Memory B cell (primary cell): ENCODE data around the gene NLGN4Y.

ENCODE experiments used
- ATAC-seq: fragments of 150-1000 bp; cut with Tn5 transposase; 2 replicates; pipeline ENCODE4 v1.10.0; 2021; ENCODE audit warnings: low read depth, mild to moderate bottlenecking, moderate library complexity
- DNase-seq, 2 donors: peaks; one replicate each; pipeline ENCODE4 v3.0.0; 2022; ENCODE audit warnings: low spot score in 2 of 2
- H3K27ac Mint-ChIP-seq: one replicate; pipeline ENCODE4 v1.8.0; 2022; ENCODE audit warnings: mild to moderate bottlenecking, moderate library complexity, mixed read lengths
- H3K27me3 Mint-ChIP-seq: one replicate; pipeline ENCODE4 v1.8.0; 2022; ENCODE audit warnings: mixed read lengths
- H3K36me3 Mint-ChIP-seq: one replicate; pipeline ENCODE4 v1.8.0; 2022; ENCODE audit warnings: mild to moderate bottlenecking, mixed read lengths
- H3K4me1 Mint-ChIP-seq: one replicate; pipeline ENCODE4 v1.8.0; 2022; ENCODE audit warnings: mixed read lengths
- H3K4me3 Mint-ChIP-seq: one replicate; pipeline ENCODE4 v1.8.0; 2022; ENCODE audit warnings: mild to moderate bottlenecking, moderate library complexity, mixed read lengths
- H3K9me3 Mint-ChIP-seq: one replicate; pipeline ENCODE4 v1.8.0; 2022; ENCODE audit warnings: mixed read lengths

Gene NLGN4Y

DNA sequence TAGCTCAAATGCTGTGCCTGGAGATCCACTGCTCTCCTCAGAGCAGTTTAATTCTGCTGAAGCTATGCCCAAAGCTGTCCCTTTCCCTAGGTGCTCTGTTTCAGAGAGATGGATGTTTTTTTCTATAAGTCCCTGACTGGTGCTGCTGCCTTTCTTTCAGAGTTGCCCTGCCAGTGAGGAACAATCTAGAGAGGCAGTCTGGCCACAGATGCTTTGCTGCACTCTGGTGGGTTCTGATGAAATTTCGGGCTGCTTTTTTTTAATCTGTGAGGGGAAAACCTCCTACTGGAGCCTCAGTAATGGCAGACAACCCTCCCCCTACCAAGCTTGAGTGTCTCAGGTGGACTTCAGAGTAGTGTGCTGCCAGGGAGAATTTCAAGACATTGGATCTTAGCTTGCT is 93.3 kb downstream of the NLGN4Y start:
- no peak for ATAC-seq
- Mint-ChIP-seq H3K36me3 (no peaks in the 10 kb centered on the region), H3K4me1 (peaks cover 4% of the 10 kb centered on the region), H3K4me3 (no peak overlapping the region), H3K9me3 (no peaks in the 10 kb centered on the region), H3K27ac (no peak overlapping the region), H3K27me3 (no peaks in the 10 kb centered on the region)
- no peak for DNase-seq

DNA sequence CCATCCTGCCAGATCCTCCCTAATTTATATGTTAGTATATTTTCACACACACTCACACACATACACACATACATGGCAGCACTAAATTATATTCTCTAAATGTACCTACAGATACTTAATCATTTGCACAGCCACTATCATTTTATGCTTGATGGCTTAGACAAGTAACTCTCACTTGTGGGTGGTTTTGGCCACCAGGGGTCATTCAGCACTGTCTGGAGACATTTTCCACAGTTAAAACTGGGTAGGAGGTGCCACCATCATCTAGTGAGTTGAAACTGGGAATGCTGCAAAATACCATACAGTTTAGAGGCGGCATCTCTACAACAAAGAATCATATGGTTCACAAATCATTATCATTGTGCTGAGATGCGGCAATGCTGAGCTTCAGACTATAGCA is 94.2 kb downstream of the NLGN4Y start:
- no peaks in the 10 kb centered on the region for H3K27me3 Mint-ChIP-seq
- no peaks in the 10 kb centered on the region for H3K9me3 Mint-ChIP-seq
- ATAC-seq (no peak), DNase-seq (no peak)
- no peak overlapping the region for H3K27ac Mint-ChIP-seq
- no peaks in the 10 kb centered on the region for H3K36me3 Mint-ChIP-seq
- peaks cover 4% of the 10 kb centered on the region for H3K4me1 Mint-ChIP-seq
- H3K4me3 Mint-ChIP-seq, result no peak overlapping the region

DNA sequence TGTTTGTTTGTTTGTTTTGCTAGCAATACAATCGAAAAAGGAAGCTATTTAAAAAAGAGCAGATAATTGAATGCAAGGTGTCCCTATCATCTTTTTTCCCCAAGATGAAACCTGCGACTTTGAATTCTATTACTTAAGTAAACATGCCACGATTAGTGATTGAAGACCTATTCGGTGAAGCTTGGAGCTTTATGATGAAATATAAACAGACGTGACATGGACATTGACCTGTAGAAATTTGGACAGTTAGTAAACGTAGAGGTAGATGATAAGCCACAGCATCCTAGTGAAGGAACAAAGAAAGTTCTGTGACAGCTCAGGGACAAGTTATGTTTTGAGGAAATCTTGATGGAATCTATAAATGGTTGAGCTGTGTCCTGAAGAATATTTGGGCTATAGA is 103.9 kb downstream of the NLGN4Y start:
- Mint-ChIP-seq H3K27me3 (no peaks in the 10 kb centered on the region), H3K4me1 (no peaks in the 10 kb centered on the region)
- no peak for DNase-seq

DNA sequence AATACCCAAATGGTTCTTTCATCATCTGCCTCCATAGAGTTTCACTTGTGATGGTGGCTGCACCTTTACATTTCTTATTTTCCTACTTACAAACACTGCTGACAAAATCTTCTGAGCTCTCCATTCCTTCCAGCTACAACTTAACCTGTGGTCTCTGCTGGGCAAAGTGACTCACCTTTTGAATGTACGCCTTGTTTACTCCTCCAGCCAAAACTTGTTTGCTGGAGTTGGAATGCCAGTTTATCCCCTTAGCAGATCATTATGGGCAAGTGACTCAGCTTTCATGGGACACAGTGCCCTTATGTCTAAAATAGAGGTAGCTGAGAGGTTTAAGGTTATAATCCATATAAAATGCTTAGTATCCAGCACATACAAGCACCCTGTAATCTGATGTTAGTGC is 107.3 kb downstream of the NLGN4Y start:
- Mint-ChIP-seq H3K36me3 (no peaks in the 10 kb centered on the region), H3K9me3 (no peaks in the 10 kb centered on the region), H3K4me1 (no peaks in the 10 kb centered on the region), H3K4me3 (no peak overlapping the region), H3K27ac (no peak overlapping the region), H3K27me3 (no peaks in the 10 kb centered on the region)
- DNase-seq (no peak), ATAC-seq (no peak)

More for the DNA sequence above, 103.9 kb downstream of the NLGN4Y start:
- no peak for ATAC-seq
- peaks cover 2% of the 10 kb centered on the region for H3K36me3 Mint-ChIP-seq
- peaks cover 2% of the 10 kb centered on the region for H3K9me3 Mint-ChIP-seq
- no peak overlapping the region for H3K4me3 Mint-ChIP-seq
- H3K27ac Mint-ChIP-seq, result no peak overlapping the region

GRCh38 chrY:14633718-14634117 is 109.4 kb downstream of the NLGN4Y start:
- Mint-ChIP-seq H3K9me3 (no peaks in the 10 kb centered on the region), H3K4me1 (no peaks in the 10 kb centered on the region), H3K27ac (no peak overlapping the region), H3K36me3 (no peaks in the 10 kb centered on the region), H3K4me3 (no peak overlapping the region), H3K27me3 (no peaks in the 10 kb centered on the region)
- DNase-seq (no peak), ATAC-seq (no peak)

GRCh38 chrY:14634954-14635353 is 110.6 kb downstream of the NLGN4Y start:
- DNase-seq, result no peak
- Mint-ChIP-seq H3K27me3 (no peaks in the 10 kb centered on the region), H3K9me3 (no peaks in the 10 kb centered on the region), H3K4me3 (no peak overlapping the region), H3K4me1 (no peaks in the 10 kb centered on the region), H3K27ac (no peak overlapping the region), H3K36me3 (no peaks in the 10 kb centered on the region)
- ATAC-seq, result no peak

- ATAC-seq (no peak), DNase-seq (no peak)
- Mint-ChIP-seq H3K27me3 (no peaks in the 10 kb centered on the region), H3K4me1 (no peaks in the 10 kb centered on the region), H3K4me3 (no peak overlapping the region), H3K9me3 (no peaks in the 10 kb centered on the region), H3K27ac (no peak overlapping the region), H3K36me3 (no peaks in the 10 kb centered on the region)
Observed at GRCh38 chrY:14637551-14637950, 113.2 kb downstream of the NLGN4Y start.

DNA sequence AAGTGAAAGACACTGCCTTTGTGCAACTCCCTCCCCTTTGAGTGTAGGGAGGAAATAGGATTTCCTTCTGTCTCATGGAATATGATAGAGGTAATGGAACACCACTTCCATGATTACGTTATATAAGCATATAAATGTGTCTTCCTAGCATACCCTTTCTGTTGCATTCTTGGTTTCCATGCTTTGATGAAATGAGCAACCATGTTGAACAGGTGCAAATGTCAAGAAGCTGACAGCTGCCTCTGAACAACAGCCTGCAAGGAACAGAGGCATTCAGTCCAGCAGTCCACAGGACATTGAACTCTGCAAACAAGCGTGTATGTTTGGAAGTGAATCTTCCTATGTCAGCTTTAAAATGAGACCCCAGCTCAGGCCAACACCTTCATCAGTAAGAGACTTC is 117.5 kb downstream of the NLGN4Y start:
- ATAC-seq (no peak), DNase-seq (no peak)
- H3K4me1 Mint-ChIP-seq, result no peaks in the 10 kb centered on the region
- no peak overlapping the region for H3K27ac Mint-ChIP-seq
- no peaks in the 10 kb centered on the region for H3K9me3 Mint-ChIP-seq
- no peaks in the 10 kb centered on the region for H3K36me3 Mint-ChIP-seq
- no peaks in the 10 kb centered on the region for H3K27me3 Mint-ChIP-seq
- H3K4me3 Mint-ChIP-seq, result no peak overlapping the region

DNA sequence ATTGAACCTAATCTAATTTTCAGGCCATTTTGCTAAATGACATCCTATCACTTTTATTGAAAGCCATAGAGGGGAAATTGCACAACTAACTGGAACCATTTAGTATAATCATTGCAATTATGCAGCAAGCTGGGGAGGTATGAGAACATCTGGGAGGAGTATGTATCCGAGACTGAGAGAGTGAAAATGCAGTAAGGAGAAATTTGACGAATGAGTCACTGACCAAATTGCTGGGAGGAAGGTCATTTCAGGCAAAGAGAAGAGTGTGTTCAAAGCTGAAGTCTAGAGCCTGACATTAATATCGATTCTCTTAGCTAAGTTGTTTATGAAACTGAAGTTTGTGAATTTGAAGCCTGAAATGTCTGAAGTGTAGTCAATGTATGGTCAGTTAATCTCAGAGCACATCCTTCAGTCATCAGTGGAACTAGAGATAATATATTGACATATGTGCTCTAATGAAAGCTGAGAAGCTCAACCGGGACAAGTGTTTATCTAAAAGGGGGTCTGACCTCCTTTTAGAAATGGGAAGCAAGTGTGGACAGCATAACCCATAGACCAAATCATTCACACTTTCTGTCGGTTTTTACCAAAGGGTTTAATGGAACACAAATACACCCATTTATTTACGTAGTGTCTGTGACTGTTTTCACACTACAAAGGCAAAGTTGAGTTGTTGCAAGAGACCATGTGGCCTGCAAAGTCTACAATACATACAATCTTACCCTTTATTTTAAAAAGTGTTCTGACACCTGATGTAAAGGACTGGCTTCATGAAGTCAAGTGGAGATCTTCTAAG is 120.0 kb downstream of the NLGN4Y start:
- Mint-ChIP-seq H3K27me3 (no peaks in the 10 kb centered on the region), H3K36me3 (no peaks in the 10 kb centered on the region), H3K27ac (no peak overlapping the region), H3K9me3 (no peaks in the 10 kb centered on the region), H3K4me1 (no peaks in the 10 kb centered on the region), H3K4me3 (no peak overlapping the region)
- DNase-seq (no peak), ATAC-seq (no peak)

GRCh38 chrY:14679181-14679580 is 154.9 kb downstream of the NLGN4Y start:
- H3K36me3 Mint-ChIP-seq, result no peaks in the 10 kb centered on the region
- peaks cover 1% of the 10 kb centered on the region for H3K9me3 Mint-ChIP-seq
- no peaks in the 10 kb centered on the region for H3K27me3 Mint-ChIP-seq
- DNase-seq (no peak), ATAC-seq (no peak)
- no peak overlapping the region for H3K27ac Mint-ChIP-seq
- no peaks in the 10 kb centered on the region for H3K4me1 Mint-ChIP-seq
- no peak overlapping the region for H3K4me3 Mint-ChIP-seq

DNA sequence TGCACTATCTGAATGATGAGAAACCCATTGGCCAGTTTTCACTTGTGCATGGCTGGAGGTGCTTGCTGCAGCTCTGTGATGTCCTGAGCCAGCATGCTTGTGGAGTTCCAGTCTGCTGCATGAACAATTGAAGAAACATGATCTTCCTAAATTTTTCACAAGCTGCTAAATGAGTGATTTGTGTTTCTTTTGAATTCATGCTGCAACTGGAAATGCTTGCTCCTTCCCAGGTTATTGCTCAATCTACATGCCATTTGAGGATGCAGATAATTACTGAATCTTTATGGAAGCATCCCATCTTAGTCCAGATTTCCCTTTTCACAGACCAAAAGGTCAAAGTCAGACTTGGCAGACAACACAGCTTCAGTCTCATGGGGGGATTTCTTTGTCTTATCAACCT is 170.2 kb downstream of the NLGN4Y start:
- no peaks in the 10 kb centered on the region for H3K36me3 Mint-ChIP-seq
- no peaks in the 10 kb centered on the region for H3K9me3 Mint-ChIP-seq
- no peak overlapping the region for H3K27ac Mint-ChIP-seq
- no peak overlapping the region for H3K4me3 Mint-ChIP-seq
- DNase-seq (no peak), ATAC-seq (no peak)
- peaks cover 2% of the 10 kb centered on the region for H3K4me1 Mint-ChIP-seq
- no peaks in the 10 kb centered on the region for H3K27me3 Mint-ChIP-seq

GRCh38 chrY:14708158-14708557 is 183.8 kb downstream of the NLGN4Y start:
- H3K36me3 Mint-ChIP-seq, result peaks cover 5% of the 10 kb centered on the region
- ATAC-seq, result no peak
- DNase-seq, result no peak
- H3K4me3 Mint-ChIP-seq, result no peak overlapping the region
- H3K4me1 Mint-ChIP-seq, result peaks cover 3% of the 10 kb centered on the region
- no peak overlapping the region for H3K27ac Mint-ChIP-seq
- no peaks in the 10 kb centered on the region for H3K27me3 Mint-ChIP-seq
- no peaks in the 10 kb centered on the region for H3K9me3 Mint-ChIP-seq

DNA sequence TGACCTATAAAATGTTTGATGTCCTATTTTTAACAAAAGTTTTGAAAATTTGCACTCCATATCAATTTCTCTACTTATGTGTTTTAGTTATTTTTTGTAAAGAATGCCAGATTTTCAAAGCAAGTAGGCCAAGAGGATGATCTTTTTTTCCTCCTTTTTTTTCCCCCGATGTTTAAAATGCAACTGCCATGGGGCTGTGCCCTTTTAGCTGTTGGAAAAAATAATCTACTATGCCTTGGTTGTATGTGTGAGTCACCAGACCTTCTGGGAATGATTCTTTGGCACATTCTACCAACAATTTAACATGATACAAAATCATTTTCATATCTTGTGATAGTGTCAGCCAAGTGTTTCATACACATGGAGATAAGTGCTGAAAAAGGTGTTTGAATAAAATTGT is 217.3 kb downstream of the NLGN4Y start:
- Mint-ChIP-seq H3K36me3 (no peaks in the 10 kb centered on the region), H3K27ac (no peak overlapping the region), H3K9me3 (no peaks in the 10 kb centered on the region), H3K27me3 (no peaks in the 10 kb centered on the region), H3K4me3 (no peak overlapping the region), H3K4me1 (no peaks in the 10 kb centered on the region)
- DNase-seq, result no peak
- no peak for ATAC-seq

DNA sequence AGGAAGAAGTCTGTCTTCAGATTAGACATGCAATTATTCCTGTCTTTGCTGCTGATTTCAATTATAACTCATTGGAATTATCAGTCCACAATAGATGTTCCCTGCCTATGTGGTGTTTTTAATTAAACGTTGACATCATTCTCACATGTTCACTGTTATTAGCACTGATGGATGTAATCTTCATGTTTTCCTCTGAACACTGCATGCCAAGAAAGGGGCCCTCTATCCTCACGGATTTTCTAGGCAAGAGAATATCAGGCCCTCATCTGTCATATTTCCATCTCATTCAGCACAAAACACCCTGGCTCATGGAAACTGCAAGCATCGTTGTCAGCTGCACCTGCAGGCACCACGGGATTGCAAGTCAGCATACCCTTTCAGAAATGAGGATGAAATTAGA is 224.0 kb downstream of the NLGN4Y start:
- Mint-ChIP-seq H3K4me1 (peaks cover 3% of the 10 kb centered on the region), H3K4me3 (no peak overlapping the region), H3K27me3 (no peaks in the 10 kb centered on the region), H3K9me3 (no peaks in the 10 kb centered on the region), H3K27ac (no peak overlapping the region), H3K36me3 (no peaks in the 10 kb centered on the region)
- no peak for DNase-seq
- no peak for ATAC-seq

- no peak overlapping the region for H3K4me3 Mint-ChIP-seq
- no peak for ATAC-seq
- no peak for DNase-seq
- H3K9me3 Mint-ChIP-seq, result no peaks in the 10 kb centered on the region
- peaks cover 5% of the 10 kb centered on the region for H3K4me1 Mint-ChIP-seq
- no peaks in the 10 kb centered on the region for H3K27me3 Mint-ChIP-seq
- H3K36me3 Mint-ChIP-seq, result no peaks in the 10 kb centered on the region
- H3K27ac Mint-ChIP-seq, result no peak overlapping the region
Observed at GRCh38 chrY:14755571-14755970, 231.2 kb downstream of the NLGN4Y start.
